ENCODE results near the gene TMED1.
"Not testable (repeated sequence)": the region's sequence is repeated elsewhere in the genome, so short reads cannot be mapped to it uniquely, and the experiment has no call there.

Gene TMED1, protein sequence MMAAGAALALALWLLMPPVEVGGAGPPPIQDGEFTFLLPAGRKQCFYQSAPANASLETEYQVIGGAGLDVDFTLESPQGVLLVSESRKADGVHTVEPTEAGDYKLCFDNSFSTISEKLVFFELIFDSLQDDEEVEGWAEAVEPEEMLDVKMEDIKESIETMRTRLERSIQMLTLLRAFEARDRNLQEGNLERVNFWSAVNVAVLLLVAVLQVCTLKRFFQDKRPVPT

GRCh38 chr19:10835754-10836478 is at the start of gene TMED1:
TMED1 (minus strand) TSS chr19:10836212; CDS start chr19:10836191, 21 bp downstream.
- DNase-seq: peak; percentile 100

GRCh38 chr19:10885201-10886169 is 49.5 kb upstream of the TMED1 start:
- no peak for DNase-seq

DNA sequence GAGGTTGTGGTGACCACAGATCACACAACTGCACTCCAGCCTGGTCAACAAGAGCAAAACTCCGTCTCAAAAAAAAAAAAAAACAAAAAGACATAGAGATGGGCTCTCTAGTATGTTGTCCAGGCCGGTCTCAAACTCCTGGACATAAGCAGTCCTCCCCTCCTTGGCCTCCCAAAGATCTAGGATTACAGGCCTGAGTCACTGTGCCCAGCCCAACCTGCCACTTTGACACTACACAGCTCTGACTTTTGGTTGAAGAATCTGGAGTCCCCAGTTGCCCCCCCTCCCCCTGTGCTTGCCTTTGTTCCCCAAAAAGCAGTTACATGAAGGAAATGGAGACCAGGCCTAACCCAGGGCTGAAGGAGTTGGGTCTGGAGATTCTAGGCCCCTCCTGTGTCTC is 48.3 kb upstream of the TMED1 start:
- no peak for DNase-seq

DNA sequence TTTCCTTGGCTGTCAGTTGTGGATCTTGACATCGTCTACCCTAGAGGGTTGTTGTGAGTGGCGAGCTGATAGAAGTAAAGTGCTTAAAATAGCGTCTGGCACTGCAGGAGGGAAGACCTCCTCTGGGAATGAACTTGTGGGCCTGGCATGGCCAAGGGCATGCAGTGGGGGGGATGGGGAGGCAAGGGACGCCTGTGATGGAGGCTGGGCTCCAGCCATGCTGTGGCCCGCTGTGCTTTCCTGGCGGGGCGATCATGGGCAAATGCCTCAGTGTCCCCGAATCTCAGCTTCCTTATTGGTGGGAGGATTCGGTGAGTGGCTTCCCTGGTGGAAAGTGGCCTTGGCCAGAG is 46.1 kb upstream of the TMED1 start:
- no peak for DNase-seq

DNA sequence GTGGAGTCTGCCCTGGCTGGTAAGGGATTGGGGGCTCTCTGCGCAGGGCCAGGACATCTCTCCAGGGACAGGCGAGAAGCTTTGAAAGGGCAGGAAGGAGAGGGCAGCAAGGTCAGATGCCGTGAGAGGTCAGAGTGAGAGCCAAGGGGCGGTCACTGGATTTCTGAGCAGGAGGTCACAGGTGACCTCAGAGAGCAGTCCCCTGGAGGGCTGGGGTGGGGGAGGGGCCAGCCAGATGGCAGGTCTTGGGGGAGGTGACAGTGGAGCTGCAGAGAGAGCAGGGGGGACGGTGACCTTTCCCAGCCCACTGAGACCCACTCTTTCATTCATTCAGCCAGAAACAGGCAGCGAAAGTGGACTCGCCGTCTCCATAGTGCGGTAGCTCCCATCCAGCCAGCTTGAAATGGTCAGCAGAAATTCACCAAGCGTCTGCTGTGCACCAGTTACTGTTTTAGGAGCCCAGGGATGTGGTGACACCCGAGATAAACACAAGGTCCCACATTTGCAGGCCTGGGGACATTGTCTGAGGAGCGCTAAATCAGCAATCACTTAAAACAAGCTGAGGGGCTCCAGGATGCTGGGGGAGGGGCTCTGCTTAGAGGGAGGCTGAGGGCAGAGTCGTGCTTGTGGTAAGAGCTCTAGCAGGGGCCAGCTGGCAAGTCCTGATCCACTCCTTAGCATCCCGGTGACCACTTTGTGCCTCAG is 45.5 kb upstream of the TMED1 start:
- no peak for DNase-seq

GRCh38 chr19:10878253-10878652 is 42.2 kb upstream of the TMED1 start:
- DNase-seq: no peak

DNA sequence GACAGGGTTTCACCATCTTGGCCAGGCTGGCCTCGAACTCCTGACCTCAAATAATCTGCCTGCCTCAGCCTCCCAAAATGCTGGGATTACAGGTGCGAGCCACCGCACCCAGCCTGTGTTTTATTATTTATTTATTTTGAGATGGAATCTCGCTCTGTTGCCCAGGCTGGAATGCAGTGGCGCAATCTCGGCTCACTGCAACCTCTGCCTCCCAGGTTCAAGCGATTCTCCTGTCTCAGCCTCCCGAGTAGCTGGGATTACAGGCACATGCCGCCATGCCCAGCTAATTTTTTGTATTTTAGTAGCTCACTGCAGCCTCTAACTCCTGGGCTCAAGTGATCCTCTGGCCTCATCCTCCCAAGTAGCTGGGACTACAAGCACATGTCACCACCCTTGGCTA is 41.6 kb upstream of the TMED1 start:
- not testable (repeated sequence) for DNase-seq

- no peak for DNase-seq
These were observed 40.6 kb upstream of the TMED1 start for GRCh38 chr19:10876459-10877240.

DNA sequence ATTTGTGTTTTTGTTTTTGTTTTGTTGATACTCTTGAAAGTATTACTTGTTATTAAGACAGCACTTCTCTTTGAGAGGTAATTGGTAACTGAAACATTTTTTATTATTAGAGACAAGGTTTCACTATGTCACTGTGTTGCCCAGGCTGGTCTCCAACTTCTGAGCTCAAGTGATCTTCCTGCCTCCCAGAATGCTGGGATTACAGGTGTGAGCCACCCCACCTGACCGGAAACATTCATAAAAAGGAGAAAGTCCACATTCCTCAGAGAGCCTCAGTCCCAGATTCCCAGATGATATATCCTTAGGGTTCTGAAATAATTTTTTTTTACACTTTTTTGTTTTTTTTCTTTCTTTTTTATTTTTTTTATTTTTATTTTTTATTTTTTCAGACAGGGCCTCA is 38.0 kb upstream of the TMED1 start:
- no peak for DNase-seq

- no peak for DNase-seq
These were observed 36.6 kb upstream of the TMED1 start for GRCh38 chr19:10872546-10873107.

GRCh38 chr19:10871711-10872545 is 35.9 kb upstream of the TMED1 start:
- DNase-seq: no peak

GRCh38 chr19:10870955-10871603 is 35.1 kb upstream of the TMED1 start, which contains the start of gene CARM1:
CARM1 (plus strand) TSS chr19:10871553; CDS start chr19:10871703, 150 bp downstream.
- DNase-seq: peak; percentile 91

DNA sequence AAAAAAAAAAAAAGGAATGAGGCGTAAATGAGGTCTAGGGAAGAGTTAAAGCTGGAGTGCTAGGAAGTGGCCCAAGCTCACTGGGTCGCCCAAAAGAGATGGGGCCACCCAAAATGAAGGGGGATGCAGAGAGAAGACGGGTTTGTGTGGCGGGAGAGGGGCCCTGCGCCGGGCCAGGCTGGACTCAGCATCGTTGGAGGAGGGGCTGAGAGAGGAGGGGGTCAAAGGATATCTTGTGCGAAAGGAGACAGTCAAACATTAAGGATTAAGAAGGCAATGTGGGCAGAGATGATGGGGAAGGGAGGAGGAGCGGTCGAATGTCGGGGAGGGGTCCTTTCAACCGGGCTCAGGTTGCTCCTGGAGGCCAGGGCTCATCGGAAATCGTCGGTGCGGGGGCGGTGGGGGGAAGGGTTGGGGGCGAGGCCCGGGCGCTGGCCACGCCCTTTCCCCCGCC is 34.5 kb upstream of the TMED1 start:
- DNase-seq: no peak

- not testable (repeated sequence) for DNase-seq
These were observed 33.9 kb upstream of the TMED1 start for GRCh38 chr19:10869872-10870311.

DNA sequence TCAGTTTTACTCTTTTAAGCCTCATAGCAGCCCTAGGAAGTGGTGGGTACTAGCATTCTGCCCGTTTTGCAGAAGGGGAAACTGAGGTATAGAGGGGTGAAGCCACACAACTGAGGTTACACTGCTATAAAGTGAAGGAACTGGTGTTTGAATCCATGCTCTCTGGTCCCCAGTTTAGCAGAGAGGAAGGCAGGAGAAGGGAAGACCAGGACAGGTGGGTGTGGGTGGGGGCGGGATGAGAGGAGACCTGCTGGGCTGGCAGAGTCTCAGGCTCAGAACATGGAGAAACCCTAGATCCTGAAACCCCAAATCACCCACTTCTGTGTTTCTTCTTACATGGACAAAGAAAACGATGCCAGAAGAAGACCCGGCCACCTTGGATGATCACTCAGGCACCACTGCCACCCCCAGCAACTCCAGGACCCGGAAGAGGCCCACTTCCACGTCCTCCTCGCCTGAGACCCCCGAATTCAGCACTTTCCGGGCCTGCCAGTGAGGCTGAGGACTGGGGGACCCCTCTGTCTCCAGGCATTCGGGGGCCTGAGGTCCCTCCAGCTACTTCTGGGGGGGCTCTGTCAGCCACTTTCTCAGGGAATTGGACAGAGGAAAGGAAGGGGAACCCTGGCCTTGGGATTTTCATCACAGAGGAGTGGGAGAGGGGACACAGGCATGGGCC is 33.0 kb upstream of the TMED1 start:
- no peak for DNase-seq

DNA sequence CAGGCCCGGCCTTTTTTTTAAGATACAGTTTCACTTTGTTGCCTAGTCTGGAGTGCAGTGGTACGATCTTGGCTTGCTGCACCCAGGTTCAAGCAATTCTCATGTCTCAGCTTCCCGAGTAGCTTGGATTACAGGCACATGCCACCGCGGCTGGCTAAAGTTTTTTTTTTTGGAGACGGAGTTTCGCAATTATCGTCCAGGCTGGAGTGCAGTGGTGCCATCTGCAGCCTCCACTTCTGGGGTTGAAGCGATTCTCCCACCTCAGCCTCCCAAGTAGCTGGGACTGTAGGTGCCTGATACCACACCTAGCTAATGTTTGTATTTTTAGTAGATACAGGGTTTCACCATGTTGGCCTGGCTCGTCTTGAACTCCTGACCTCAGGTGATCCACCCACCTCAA is 30.5 kb upstream of the TMED1 start:
- no peak for DNase-seq

GRCh38 chr19:10864538-10864899 is 28.5 kb upstream of the TMED1 start:
- DNase-seq: peak; percentile 37

GRCh38 chr19:10863107-10863717 is 27.2 kb upstream of the TMED1 start:
- no peak for DNase-seq

DNA sequence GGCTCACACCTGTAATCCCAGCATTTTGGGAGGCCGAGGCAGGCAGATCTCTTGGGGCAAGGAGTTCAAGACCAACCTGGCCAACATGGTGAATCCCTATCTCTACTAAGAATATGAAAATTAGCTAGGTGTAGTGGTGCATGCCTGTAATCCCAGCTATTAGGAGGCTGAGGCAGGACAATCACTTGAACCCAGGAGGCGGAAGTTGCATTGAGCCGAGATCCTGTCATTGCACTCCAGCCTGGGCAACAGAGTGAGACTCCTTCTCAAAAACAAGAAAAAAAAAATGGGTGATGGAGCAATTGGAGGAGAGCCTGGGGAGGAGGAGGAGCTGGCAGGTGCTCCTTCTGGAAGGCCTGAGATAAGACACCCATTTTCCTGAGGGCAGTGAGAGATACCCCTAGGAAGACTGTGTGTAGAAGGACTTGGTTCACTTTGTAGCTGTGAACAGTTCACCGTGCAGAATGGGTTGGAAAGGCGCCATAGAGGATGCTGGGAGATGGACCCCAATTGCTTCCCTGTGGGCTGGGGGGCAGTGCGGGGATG is 26.6 kb upstream of the TMED1 start:
- DNase-seq: no peak

Measured in NCI-H1048 (cell line).